ENCODE measurements around the gene NT5DC3.

- TF ChIP-seq CTCF (IDR thresholded peaks at IDR 0.05) (no peak), POLR2A (IDR thresholded peaks at IDR 0.05) (no peak)
These were observed 104.5 kb downstream of the NT5DC3 start for GRCh38 chr12:103736572-103736971.
